ENCODE results near the gene CELF2. TPM values are rescaled to one million over a fixed set of nuclear protein-coding genes. Genes with fewer than 3 reads are reported as not detected.
A peak's percentile ranks its signal among the peaks of the same experiment; 100 is the strongest.

CELF2 gene
- total RNA-seq, 1 donor from 2014 or later: 31.6 TPM

GRCh38 chr10:11050301-11051287 is 32.9 kb downstream of the CELF2 start:
- no peak for DNase-seq (ENCODE audit: low spot score)
- Histone ChIP-seq H4K20me1 (ENCODE audit: low read depth) (no peaks in the 10 kb centered on the region), H3F3A (ENCODE audit: low read depth) (peaks cover 22% of the 10 kb centered on the region), H3K79me2 (ENCODE audit: low read depth) (peaks cover 22% of the 10 kb centered on the region), H3K4me1 (peaks cover 46% of the 10 kb centered on the region), H3K9me3 (ENCODE audit: low read depth) (no peaks in the 10 kb centered on the region), H3K4me3 (no peak overlapping the region), H3K4me2 (peak overlapping the region; percentile 44), H3K36me3 (no peaks in the 10 kb centered on the region), H3K27ac (peak overlapping the region; percentile 69), H3K27me3 (no peaks in the 10 kb centered on the region), H3K9ac (no peak overlapping the region), H2AFZ (replicated peaks) (peak overlapping the region; percentile 22)
- Mint-ChIP-seq H3K27ac (peak overlapping the region; percentile 23), H3K36me3 (peaks cover 3% of the 10 kb centered on the region), H3K4me1 (peaks cover 24% of the 10 kb centered on the region), H3K27me3 (ENCODE audit: insufficient read depth, low read depth) (peaks cover 2% of the 10 kb centered on the region), H3K4me3 (no peak overlapping the region), H3K9me3 (peaks cover 2% of the 10 kb centered on the region)
- TF ChIP-seq EZH2phosphoT487 (IDR thresholded peaks at IDR 0.05) (no peak), EZH2 (IDR thresholded peaks at IDR 0.05) (no peak)
- TF ChIP-seq, protein P1, sequence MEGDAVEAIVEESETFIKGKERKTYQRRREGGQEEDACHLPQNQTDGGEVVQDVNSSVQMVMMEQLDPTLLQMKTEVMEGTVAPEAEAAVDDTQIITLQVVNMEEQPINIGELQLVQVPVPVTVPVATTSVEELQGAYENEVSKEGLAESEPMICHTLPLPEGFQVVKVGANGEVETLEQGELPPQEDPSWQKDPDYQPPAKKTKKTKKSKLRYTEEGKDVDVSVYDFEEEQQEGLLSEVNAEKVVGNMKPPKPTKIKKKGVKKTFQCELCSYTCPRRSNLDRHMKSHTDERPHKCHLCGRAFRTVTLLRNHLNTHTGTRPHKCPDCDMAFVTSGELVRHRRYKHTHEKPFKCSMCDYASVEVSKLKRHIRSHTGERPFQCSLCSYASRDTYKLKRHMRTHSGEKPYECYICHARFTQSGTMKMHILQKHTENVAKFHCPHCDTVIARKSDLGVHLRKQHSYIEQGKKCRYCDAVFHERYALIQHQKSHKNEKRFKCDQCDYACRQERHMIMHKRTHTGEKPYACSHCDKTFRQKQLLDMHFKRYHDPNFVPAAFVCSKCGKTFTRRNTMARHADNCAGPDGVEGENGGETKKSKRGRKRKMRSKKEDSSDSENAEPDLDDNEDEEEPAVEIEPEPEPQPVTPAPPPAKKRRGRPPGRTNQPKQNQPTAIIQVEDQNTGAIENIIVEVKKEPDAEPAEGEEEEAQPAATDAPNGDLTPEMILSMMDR (IDR thresholded peaks at IDR 0.05): no peak

GRCh38 chr10:11057018-11057417 is 39.3 kb downstream of the CELF2 start:
- peak overlapping the region; percentile 28 for H3K4me2 ChIP-seq
- H3K4me3 Mint-ChIP-seq: no peak overlapping the region
- no peaks in the 10 kb centered on the region for H3K4me1 Mint-ChIP-seq
- H3K9me3 ChIP-seq (ENCODE audit: low read depth): no peaks in the 10 kb centered on the region
- no peak overlapping the region for H3K9ac ChIP-seq
- no peak for DNase-seq (ENCODE audit: low spot score)
- peaks cover 26% of the 10 kb centered on the region for H3F3A ChIP-seq (ENCODE audit: low read depth)
- no peaks in the 10 kb centered on the region for H4K20me1 ChIP-seq (ENCODE audit: low read depth)
- H3K9me3 Mint-ChIP-seq: peaks cover 11% of the 10 kb centered on the region
- H3K27ac ChIP-seq: no peak overlapping the region
- TF ChIP-seq EZH2 (IDR thresholded peaks at IDR 0.05): no peak
- TF ChIP-seq EZH2phosphoT487 (IDR thresholded peaks at IDR 0.05): no peak
- TF ChIP-seq, protein P1 (IDR thresholded peaks at IDR 0.05): no peak
- H3K4me3 ChIP-seq: no peak overlapping the region
- no peaks in the 10 kb centered on the region for H3K36me3 ChIP-seq
- no peaks in the 10 kb centered on the region for H3K27me3 ChIP-seq
- peaks cover 18% of the 10 kb centered on the region for H3K79me2 ChIP-seq (ENCODE audit: low read depth)
- H2AFZ ChIP-seq (replicated peaks): no peak overlapping the region
- H3K36me3 Mint-ChIP-seq: peaks cover 12% of the 10 kb centered on the region
- H3K27me3 Mint-ChIP-seq (ENCODE audit: insufficient read depth, low read depth): no peaks in the 10 kb centered on the region
- no peak overlapping the region for H3K27ac Mint-ChIP-seq
- H3K4me1 ChIP-seq: peaks cover 27% of the 10 kb centered on the region

DNA sequence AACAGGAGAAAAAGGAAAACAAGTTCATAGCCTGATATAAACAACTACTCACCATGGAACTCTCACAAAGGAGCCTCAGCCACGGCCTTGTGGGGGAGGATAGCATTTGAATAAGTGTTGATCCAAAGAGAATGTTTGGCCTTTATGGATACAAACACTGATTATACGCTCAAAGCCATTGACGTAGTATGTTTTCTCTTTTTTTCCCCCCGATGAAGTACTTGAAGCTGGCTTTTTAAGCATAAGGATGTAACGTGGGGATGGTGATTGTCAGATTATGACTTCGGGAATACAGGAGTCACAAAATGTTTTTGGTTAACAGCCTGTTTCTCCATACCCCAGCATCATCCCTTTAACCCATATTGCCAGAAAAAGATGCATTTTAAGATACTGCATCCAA is 39.8 kb downstream of the CELF2 start:
- TF ChIP-seq EZH2 (IDR thresholded peaks at IDR 0.05) (no peak), EZH2phosphoT487 (IDR thresholded peaks at IDR 0.05) (no peak)
- TF ChIP-seq, protein P1 (IDR thresholded peaks at IDR 0.05): no peak
- H3K9me3 Mint-ChIP-seq: peaks cover 15% of the 10 kb centered on the region
- no peaks in the 10 kb centered on the region for H3K36me3 ChIP-seq
- H3K9ac ChIP-seq: no peak overlapping the region
- no peak overlapping the region for H2AFZ ChIP-seq (replicated peaks)
- no peak overlapping the region for H3K27ac ChIP-seq
- no peaks in the 10 kb centered on the region for H4K20me1 ChIP-seq (ENCODE audit: low read depth)
- peaks cover 26% of the 10 kb centered on the region for H3F3A ChIP-seq (ENCODE audit: low read depth)
- H3K27me3 ChIP-seq: no peaks in the 10 kb centered on the region
- no peak for DNase-seq (ENCODE audit: low spot score)
- H3K4me1 ChIP-seq: peaks cover 27% of the 10 kb centered on the region
- no peak overlapping the region for H3K4me3 ChIP-seq
- H3K79me2 ChIP-seq (ENCODE audit: low read depth): peaks cover 14% of the 10 kb centered on the region
- H3K9me3 ChIP-seq (ENCODE audit: low read depth): no peaks in the 10 kb centered on the region
- H3K4me3 Mint-ChIP-seq: no peak overlapping the region
- H3K27me3 Mint-ChIP-seq (ENCODE audit: insufficient read depth, low read depth): no peaks in the 10 kb centered on the region
- no peak overlapping the region for H3K4me2 ChIP-seq
- H3K36me3 Mint-ChIP-seq: peaks cover 17% of the 10 kb centered on the region
- H3K4me1 Mint-ChIP-seq: no peaks in the 10 kb centered on the region
- no peak overlapping the region for H3K27ac Mint-ChIP-seq
